H1 (cell line): Measurements from ENCODE around the gene ALPK3. TPM values are rescaled to one million over a fixed set of nuclear protein-coding genes. Genes with fewer than 3 reads are reported as not detected.

Experiments
- CTCF ChIA-PET: fragments of 300-600 bp; sonication (Branson Sonifier 250); formaldehyde crosslinking; loops from one replicate; lab custom pipeline; 2021; ENCODE audit not compliant: partially characterized antibody; lab: Charles Lee
- POLR2A ChIA-PET: fragments of 300-600 bp; sonication (Branson Sonifier 250); formaldehyde crosslinking; loops from one replicate; lab custom pipeline; 2021; ENCODE audit warnings: inconsistent platforms; ENCODE audit not compliant: partially characterized antibody; lab: Charles Lee
- DNase-seq, 2 experiments: peaks; one replicate each; pipeline versions ENCODE4 v3.0.0 to v3.0.0-alpha.2; 2010 to 2022; ENCODE audit warnings: low spot score in 2 of 2, low read depth in 1 of 2, mixed read lengths in 1 of 2
- FAIRE-seq: peaks from 2 replicates; lab custom pipeline; 2011; peaks lifted over from hg19 to GRCh38; lab: Jason Lieb, UNC
- H2AFZ ChIP-seq: 2 replicates; pipeline ENCODE4 v1.8.1; 2012; ENCODE audit warnings: low read length, inconsistent platforms
- H2AK5ac ChIP-seq: 2 replicates; pipeline ENCODE4 v1.6.1; 2013; ENCODE audit warnings: low read depth, low read length
- H2BK120ac ChIP-seq: replicated peaks from 2 replicates; pipeline ENCODE3; 2013; ENCODE audit warnings: low read depth, low read length, inconsistent platforms
- H2BK12ac ChIP-seq: 2 replicates; pipeline ENCODE4 v1.6.1; 2013; ENCODE audit warnings: low read depth, low read length
- H2BK15ac ChIP-seq: 2 replicates; pipeline ENCODE4 v1.6.1; 2013; ENCODE audit warnings: low read length
- H2BK20ac ChIP-seq: 2 replicates; pipeline ENCODE4 v1.6.1; 2013; ENCODE audit warnings: low read length
- H2BK5ac ChIP-seq: 2 replicates; pipeline ENCODE4 v1.6.1; 2013; ENCODE audit warnings: low read depth, low read length
- H3K14ac ChIP-seq: 2 replicates; pipeline ENCODE4 v1.6.1; 2013; ENCODE audit warnings: inconsistent platforms; ENCODE audit not compliant: insufficient read length
- H3K18ac ChIP-seq: 2 replicates; pipeline ENCODE4 v1.6.1; 2013; ENCODE audit warnings: low read length; ENCODE audit errors: extremely low read depth
- H3K23ac ChIP-seq: 2 replicates; pipeline ENCODE4 v1.6.1; 2013; ENCODE audit warnings: inconsistent platforms; ENCODE audit not compliant: insufficient read length
- H3K23me2 ChIP-seq: 2 replicates; pipeline ENCODE4 v1.6.1; 2013; ENCODE audit warnings: low read depth, low read length
- H3K27ac ChIP-seq: 2 replicates; pipeline ENCODE4 v1.6.1; 2011; ENCODE audit warnings: low read depth, low read length, inconsistent platforms
- H3K27me3 ChIP-seq, 4 experiments: replicated peaks in 1 of 4; 1 replicate in 1 of 4; 2 replicates in 3 of 4; pipeline versions ENCODE4 v1.6.1 to v1.8.1; 2011 to 2013; ENCODE audit warnings: low read length in 3 of 4, mild to moderate bottlenecking in 3 of 4, inconsistent platforms in 2 of 4, mixed read lengths in 2 of 4, moderate library complexity in 1 of 4; ENCODE audit not compliant: control insufficient read depth in 3 of 4, insufficient read depth in 3 of 4; ENCODE audit errors: extremely low read depth in 1 of 4
- H3K36me3 ChIP-seq, 4 experiments: 2 replicates each; pipeline versions ENCODE4 v1.6.1 to v1.8.1; 2011 to 2013; ENCODE audit warnings: mild to moderate bottlenecking in 4 of 4, low read length in 3 of 4, moderate library complexity in 2 of 4, control low read depth in 1 of 4, inconsistent platforms in 1 of 4; ENCODE audit not compliant: insufficient read depth in 4 of 4, control insufficient read depth in 2 of 4
- H3K4ac ChIP-seq: replicated peaks from 2 replicates; pipeline ENCODE3; 2013; ENCODE audit warnings: low read length, low read depth, mixed read lengths, inconsistent platforms; ENCODE audit not compliant: insufficient read length
- H3K4me1 ChIP-seq, 4 experiments: replicated peaks in 1 of 4; 1 replicate in 1 of 4; 2 replicates in 3 of 4; pipeline versions ENCODE4 v1.6.1 to v1.8.1; 2011 to 2013; ENCODE audit warnings: low read length in 3 of 4, inconsistent platforms in 2 of 4, mixed read lengths in 1 of 4; ENCODE audit not compliant: insufficient read depth in 4 of 4, control insufficient read depth in 3 of 4
- H3K4me2 ChIP-seq, 2 experiments: 2 replicates each; pipeline versions ENCODE4 v1.6.1 to v1.8.1; 2011 to 2013; ENCODE audit warnings: low read depth in 2 of 2, low read length in 2 of 2, control low read depth in 1 of 2, inconsistent platforms in 1 of 2, mild to moderate bottlenecking in 1 of 2; ENCODE audit not compliant: insufficient read depth in 1 of 2
- H3K4me3 ChIP-seq, 4 experiments: fragments of 200-600, 300-600 bp in 1 of 4; sonication (generic), shearing (Covaris generic), sonication (Bioruptor Twin) in 1 of 4; 2 replicates each; pipeline versions ENCODE4 v1.5.1 to v1.8.1; 2011 to 2016; ENCODE audit warnings: low read length in 4 of 4, low read depth in 3 of 4, control low read depth in 2 of 4, inconsistent platforms in 2 of 4, mild to moderate bottlenecking in 2 of 4, mixed read lengths in 1 of 4, moderate library complexity in 1 of 4; ENCODE audit not compliant: insufficient read depth in 2 of 4; ENCODE audit errors: extremely low read depth in 1 of 4
- H3K56ac ChIP-seq: replicated peaks from 2 replicates; pipeline ENCODE3; 2013; ENCODE audit warnings: low read depth, mild to moderate bottlenecking, mixed read lengths, low read length, inconsistent platforms; ENCODE audit not compliant: insufficient read length
- H3K79me1 ChIP-seq: 2 replicates; pipeline ENCODE4 v1.6.1; 2013; ENCODE audit warnings: low read depth, low read length, control low read depth
- H3K79me2 ChIP-seq, 2 experiments: 2 replicates each; pipeline versions ENCODE4 v1.6.1 to v1.8.1; 2012 to 2013; ENCODE audit warnings: low read length in 2 of 2, mild to moderate bottlenecking in 2 of 2, inconsistent platforms in 1 of 2; ENCODE audit not compliant: insufficient read depth in 2 of 2, control insufficient read depth in 1 of 2
- H3K9ac ChIP-seq, 4 experiments: replicated peaks in 1 of 4; 1 replicate in 1 of 4; 2 replicates in 3 of 4; pipeline versions ENCODE4 v1.6.1 to v1.8.1; 2011 to 2013; ENCODE audit warnings: low read depth in 3 of 4, low read length in 3 of 4, control low read depth in 2 of 4, mild to moderate bottlenecking in 2 of 4, moderate library complexity in 2 of 4, inconsistent platforms in 1 of 4; ENCODE audit errors: extremely low read depth in 1 of 4
- H3K9me3 ChIP-seq, 2 experiments: 2 replicates each; pipeline versions ENCODE4 v1.6.1 to v1.8.1; 2012 to 2013; ENCODE audit warnings: mild to moderate bottlenecking in 2 of 2, moderate library complexity in 2 of 2, control low read depth in 1 of 2, inconsistent platforms in 1 of 2, low read depth in 1 of 2, low read length in 1 of 2, mixed read lengths in 1 of 2; ENCODE audit not compliant: insufficient read depth in 2 of 2
- H4K20me1 ChIP-seq, 2 experiments: replicated peaks in 1 of 2; 2 replicates each; pipeline versions ENCODE3 to v1.8.1; 2011 to 2013; ENCODE audit warnings: inconsistent platforms in 2 of 2, low read length in 2 of 2, mild to moderate bottlenecking in 1 of 2; ENCODE audit not compliant: insufficient read depth in 2 of 2, control insufficient read depth in 1 of 2
- H4K5ac ChIP-seq: 2 replicates; pipeline ENCODE4 v1.6.1; 2013; ENCODE audit warnings: low read length, low read depth, mixed read lengths, inconsistent platforms; ENCODE audit not compliant: insufficient read length
- H4K8ac ChIP-seq: 2 replicates; pipeline ENCODE4 v1.8.0; 2013; ENCODE audit warnings: mild to moderate bottlenecking, moderate library complexity, low read length, inconsistent platforms; ENCODE audit not compliant: insufficient read depth; ENCODE audit errors: extremely low read depth
- H4K91ac ChIP-seq: replicated peaks from 2 replicates; pipeline ENCODE3; 2013; ENCODE audit warnings: low read length, mixed read lengths, inconsistent platforms; ENCODE audit not compliant: insufficient read length
- CBX8 ChIP-seq: fragments of 300-800, 300-1000 bp; sonication (generic); IDR thresholded peaks from 2 replicates; pipeline ENCODE4 v1.7.1; 2016; ENCODE audit warnings: low read depth, low read length, borderline replicate concordance
- HDAC2 ChIP-seq, 2 experiments: fragments of 300-600 bp in 1 of 2; sonication (generic) in 1 of 2; IDR thresholded peaks; 2 replicates each; pipeline ENCODE4 v1.6.1; 2011 to 2012; ENCODE audit warnings: low read depth in 2 of 2, low read length in 2 of 2, mild to moderate bottlenecking in 2 of 2, moderate library complexity in 2 of 2, borderline replicate concordance in 1 of 2, inconsistent platforms in 1 of 2
- KDM5A ChIP-seq: fragments of 200-600 bp; IDR thresholded peaks from 2 replicates; pipeline ENCODE4 v1.7.1; 2012; ENCODE audit warnings: mild to moderate bottlenecking, low read length, inconsistent platforms, mixed read lengths
- NRF1 ChIP-seq: IDR thresholded peaks from 2 replicates; pipeline ENCODE4 v1.6.1; 2011; ENCODE audit warnings: mild to moderate bottlenecking, low read depth, low read length, improper control_type of control experiment
- TCF12 ChIP-seq: IDR thresholded peaks from 2 replicates; pipeline ENCODE4 v1.6.1; 2011; ENCODE audit warnings: low read depth, mild to moderate bottlenecking, low read length
- WGBS, 2 experiments: shearing (Covaris generic) in 1 of 2; methylation state at CpG; one replicate each; pipeline versions ENCODE4 v1.1.6 to v1.1.7; 2013 to 2015; ENCODE audit warnings: low lambda C conversion rate in 2 of 2, mixed read lengths in 2 of 2, inconsistent platforms in 1 of 2, low coverage in 1 of 2, missing lambda C conversion rate in 1 of 2; ENCODE audit not compliant: insufficient replicate concordance in 2 of 2, insufficient coverage in 1 of 2, insufficient read length in 1 of 2; ENCODE audit errors: extremely low coverage in 1 of 2, missing lambda C conversion rate in 1 of 2; 5-methylcytosine and 5-hydroxymethylcytosine counted together
- polyA plus RNA-seq, 7 experiments: library from polyadenylated mRNA; depleted of rRNA in 3 of 7; stranded (reverse) in 5 of 7; unstranded in 2 of 7; fragments of >200 nt in 5 of 7; fragments of 200-250 nt in 2 of 7; gene quantifications; 1 replicate in 5 of 7; 2 replicates in 1 of 7; 4 replicates in 1 of 7; pipeline versions ENCODE4 v1.2.1 to v1.2.3, GENCODE V29; 2011 to 2013; ENCODE audit warnings: missing spikeins in 2 of 7, mixed read lengths in 2 of 7
- total RNA-seq: library from RNA; stranded (reverse); fragmentation: NEBNext Ultra II Directional; extraction: Animal tissue kit (Norgen Biotek cat#: 25700); gene quantifications from 2 replicates; pipeline ENCODE4 v1.2.1, GENCODE V29; 2021
- TF ChIP-seq, protein P1 (sequence below), 3 experiments: IDR thresholded peaks; 1 replicate in 2 of 3; 2 replicates in 1 of 3; pipeline versions ENCODE4 v1.5.1 to v1.6.1; 2011; ENCODE audit warnings: low read length in 3 of 3, mild to moderate bottlenecking in 3 of 3, inconsistent platforms in 2 of 3, low read depth in 1 of 3, moderate library complexity in 1 of 3; ENCODE audit not compliant: insufficient read depth in 1 of 3; ENCODE audit errors: control extremely low read depth in 1 of 3
- TF ChIP-seq, protein P2 (sequence below): IDR thresholded peaks from 2 replicates; pipeline ENCODE4 v1.6.1; 2012; ENCODE audit warnings: inconsistent platforms

Gene ALPK3
- total and polyA plus RNA-seq, 2 of the 8 experiments (the other 6 are each of a cell fraction or from before 2014, with no cell fraction given): 4.4 to 19.2 TPM

DNA sequence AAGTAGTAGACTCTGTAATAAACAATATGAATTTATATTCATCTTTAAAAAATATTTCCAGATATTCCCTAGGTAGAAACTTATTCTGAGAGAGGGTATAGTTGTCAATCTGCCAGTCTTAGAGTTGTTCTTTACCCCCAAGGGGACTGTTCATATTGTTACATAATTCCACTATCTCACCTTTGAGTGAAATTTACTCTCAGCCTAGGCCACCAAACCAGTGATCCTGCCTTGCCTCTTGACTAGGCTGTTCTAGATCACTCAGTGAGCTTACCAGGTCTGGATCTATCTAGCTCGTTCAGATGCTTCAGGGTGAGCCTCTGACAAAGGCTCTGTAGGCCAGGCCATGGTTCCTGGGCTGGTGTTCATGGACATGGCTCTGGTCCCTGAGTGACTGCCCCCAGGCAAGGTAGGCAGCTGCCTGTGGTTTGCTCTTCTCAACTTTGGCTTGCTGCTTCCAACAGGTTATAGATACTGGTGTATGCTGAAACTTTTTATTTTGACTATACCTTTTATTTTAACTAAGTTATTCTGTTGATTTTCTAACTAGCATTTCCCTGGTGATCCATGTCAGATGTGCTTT lies 41.2 kb upstream of the ALPK3 start:
- Histone ChIP-seq H2BK20ac (no peak overlapping the region), H3K14ac (no peak overlapping the region), H3K36me3 (no peaks in the 10 kb centered on the region), H2BK5ac (no peak overlapping the region), H3K18ac (no peak overlapping the region), H3K27me3 (no peaks in the 10 kb centered on the region), H2AK5ac (no peak overlapping the region), H3K27ac (no peak overlapping the region), H2BK15ac (no peak overlapping the region), H4K5ac (no peak overlapping the region), H3K4ac (no peak overlapping the region), H3K23me2 (no peaks in the 10 kb centered on the region; the same call in 1 of the 2 replicates), H3K56ac (no peak overlapping the region), H2AFZ (no peak overlapping the region), H3K79me1 (peaks cover 3% of the 10 kb centered on the region; the same call in 1 of the 2 replicates), H4K91ac (no peak overlapping the region), H2BK12ac (no peak overlapping the region), H4K8ac (no peak overlapping the region), H4K20me1 (peaks cover 2 to 9% of the 10 kb centered on the region in 2 experiments), H3K9me3 (no peaks in the 10 kb centered on the region), H3K4me3 (no peak overlapping the region), H3K4me2 (no peak overlapping the region), H2BK120ac (no peak overlapping the region), H3K79me2 (peaks cover 0 to 11% of the 10 kb centered on the region in 2 experiments; a peak in 2 of 4 replicates), H3K4me1 (peaks cover 0 to 2% (median 0%) of the 10 kb centered on the region in 4 experiments; a peak in 1 of 7 replicates), H3K23ac (no peak overlapping the region), H3K9ac (no peak overlapping the region)
- DNase-seq (no peak), FAIRE-seq (no peak)
- ChIA-PET POLR2A (interaction anchor here (0.8 kb wide), 1 partner anchor 9 kb away, joined by 4 read pairs; no protein-coding TSS in a partner anchor), CTCF (interaction anchor here (0.8 to 1.1 kb wide), 4 partner anchors 14 to 188 kb away, joined by 3 to 6 read pairs (median 4); no protein-coding TSS in a partner anchor)
- TF ChIP-seq, protein P1, sequence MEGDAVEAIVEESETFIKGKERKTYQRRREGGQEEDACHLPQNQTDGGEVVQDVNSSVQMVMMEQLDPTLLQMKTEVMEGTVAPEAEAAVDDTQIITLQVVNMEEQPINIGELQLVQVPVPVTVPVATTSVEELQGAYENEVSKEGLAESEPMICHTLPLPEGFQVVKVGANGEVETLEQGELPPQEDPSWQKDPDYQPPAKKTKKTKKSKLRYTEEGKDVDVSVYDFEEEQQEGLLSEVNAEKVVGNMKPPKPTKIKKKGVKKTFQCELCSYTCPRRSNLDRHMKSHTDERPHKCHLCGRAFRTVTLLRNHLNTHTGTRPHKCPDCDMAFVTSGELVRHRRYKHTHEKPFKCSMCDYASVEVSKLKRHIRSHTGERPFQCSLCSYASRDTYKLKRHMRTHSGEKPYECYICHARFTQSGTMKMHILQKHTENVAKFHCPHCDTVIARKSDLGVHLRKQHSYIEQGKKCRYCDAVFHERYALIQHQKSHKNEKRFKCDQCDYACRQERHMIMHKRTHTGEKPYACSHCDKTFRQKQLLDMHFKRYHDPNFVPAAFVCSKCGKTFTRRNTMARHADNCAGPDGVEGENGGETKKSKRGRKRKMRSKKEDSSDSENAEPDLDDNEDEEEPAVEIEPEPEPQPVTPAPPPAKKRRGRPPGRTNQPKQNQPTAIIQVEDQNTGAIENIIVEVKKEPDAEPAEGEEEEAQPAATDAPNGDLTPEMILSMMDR (IDR thresholded peaks at IDR 0.05; ENCODE audit: control extremely low read depth in 1 of 3, insufficient read depth in 1 of 3, low read depth in 1 of 3, low read length in 3 of 3): no peak
- TF ChIP-seq CBX8 (no peak), HDAC2 (IDR thresholded peaks at IDR 0.05; ENCODE audit: borderline replicate concordance in 1 of 2, low read depth in 2 of 2, low read length in 2 of 2) (no peak), KDM5A (no peak), TCF12 (no peak), NRF1 (no peak)
- TF ChIP-seq, protein P2, sequence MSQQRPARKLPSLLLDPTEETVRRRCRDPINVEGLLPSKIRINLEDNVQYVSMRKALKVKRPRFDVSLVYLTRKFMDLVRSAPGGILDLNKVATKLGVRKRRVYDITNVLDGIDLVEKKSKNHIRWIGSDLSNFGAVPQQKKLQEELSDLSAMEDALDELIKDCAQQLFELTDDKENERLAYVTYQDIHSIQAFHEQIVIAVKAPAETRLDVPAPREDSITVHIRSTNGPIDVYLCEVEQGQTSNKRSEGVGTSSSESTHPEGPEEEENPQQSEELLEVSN: no peak
- 88% methylated on average over 1 of the region's 1 CpG; no CpG with 5 or more reads in 1 of the 2 experiments for WGBS, 2 experiments
